Panc1 (cell line): Measurements from ENCODE around the gene PRUNE1.

Experiments used
- CTCF ChIP-seq: fragments of 450-650 bp; IDR thresholded peaks from 2 replicates; pipeline ENCODE4 v1.5.1; 2017; ENCODE audit warnings: mild to moderate bottlenecking
- POLR2AphosphoS5 ChIP-seq: IDR thresholded peaks from 2 replicates; pipeline ENCODE4 v1.6.1; 2012; ENCODE audit warnings: mild to moderate bottlenecking, low read depth, low read length, moderate library complexity
- REST ChIP-seq, 2 experiments: IDR thresholded peaks; 2 replicates each; pipeline ENCODE4 v1.6.1; 2011 to 2012; ENCODE audit warnings: low read depth in 2 of 2, control low read depth in 1 of 2, low read length in 1 of 2, mild to moderate bottlenecking in 1 of 2, moderate library complexity in 1 of 2; ENCODE audit not compliant: insufficient read depth in 1 of 2
- SIN3A ChIP-seq: IDR thresholded peaks from 2 replicates; pipeline ENCODE4 v1.6.1; 2012; ENCODE audit warnings: low read depth, mild to moderate bottlenecking, low read length, moderate library complexity, borderline replicate concordance; ENCODE audit not compliant: insufficient read depth
- TCF7L2 ChIP-seq: IDR thresholded peaks from 2 replicates; pipeline ENCODE4 v1.6.1; 2011; ENCODE audit warnings: mild to moderate bottlenecking, low read depth, low read length, inconsistent platforms

- TF ChIP-seq POLR2AphosphoS5 (no peak), CTCF (no peak), SIN3A (no peak), TCF7L2 (no peak), REST (IDR thresholded peaks at IDR 0.05; ENCODE audit: insufficient read depth in 1 of 2, low read depth in 2 of 2, low read length in 1 of 2) (no peak)
Measured at GRCh38 chr1:150972417-150972940, 35.8 kb upstream of the PRUNE1 start.
